CD4-positive, alpha-beta T cell (primary cell): ENCODE measurements around the gene RAB17. TPM values are rescaled to one million over a fixed set of nuclear protein-coding genes. Genes with fewer than 3 reads are reported as not detected.

Experiments
- ATAC-seq: fragments of 200-7000 bp; cut with Tn5 transposase; one replicate; pipeline ENCODE4 v1.10.0; 2022; ENCODE audit warnings: mild to moderate bottlenecking; ENCODE audit not compliant: poor library complexity
- CTCF ChIA-PET: fragments of 350-600 bp; sonication (Branson Sonifier 250); formaldehyde crosslinking; loops from one replicate; lab custom pipeline; 2021; ENCODE audit warnings: antibody characterized with exemption, inconsistent platforms; lab: Charles Lee
- POLR2A ChIA-PET: fragments of 350-600 bp; sonication (Branson Sonifier 250); formaldehyde crosslinking; loops from one replicate; lab custom pipeline; 2021; ENCODE audit warnings: antibody characterized with exemption, inconsistent platforms; lab: Charles Lee
- DNase-seq, 14 experiments: peaks; one replicate each; pipeline ENCODE4 v3.0.0-alpha.2; 2013 to 2020; ENCODE audit warnings: mixed read lengths in 2 of 14
- H3K27ac ChIP-seq, 2 donors: one replicate each; pipeline versions ENCODE4 v1.5.1 to v1.7.0; 2013; ENCODE audit warnings: low read length in 2 of 2, low read depth in 1 of 2, mild to moderate bottlenecking in 1 of 2
- H3K27me3 ChIP-seq, 2 experiments: 1 replicate in 1 of 2; 2 replicates in 1 of 2; pipeline versions ENCODE4 v1.6.1 to v1.7.0; 2013; ENCODE audit warnings: low read length in 2 of 2, control low read depth in 1 of 2, mild to moderate bottlenecking in 1 of 2, moderate library complexity in 1 of 2; ENCODE audit not compliant: insufficient read depth in 2 of 2, control insufficient read depth in 1 of 2
- H3K36me3 ChIP-seq: one replicate; pipeline ENCODE4 v1.6.1; 2013; ENCODE audit warnings: low read length, control low read depth; ENCODE audit not compliant: insufficient read depth
- H3K4me1 ChIP-seq: one replicate; pipeline ENCODE4 v1.6.1; 2013; ENCODE audit warnings: low read length, control low read depth; ENCODE audit not compliant: insufficient read depth
- H3K4me3 ChIP-seq: one replicate; pipeline ENCODE4 v1.5.1; 2013; ENCODE audit warnings: mild to moderate bottlenecking, low read length, moderate library complexity
- H3K9me3 ChIP-seq, 2 experiments: 1 replicate in 1 of 2; 2 replicates in 1 of 2; pipeline versions ENCODE4 v1.6.1 to v1.7.0; 2013; ENCODE audit warnings: low read length in 2 of 2, mild to moderate bottlenecking in 2 of 2, control low read depth in 1 of 2, moderate library complexity in 1 of 2; ENCODE audit not compliant: control insufficient read depth in 1 of 2, insufficient read depth in 1 of 2
- H3K27ac Mint-ChIP-seq: one replicate; pipeline ENCODE4 v1.8.0; 2020; ENCODE audit warnings: mixed read lengths
- H3K27me3 Mint-ChIP-seq: one replicate; pipeline ENCODE4 v1.8.0; 2021; ENCODE audit warnings: mixed read lengths
- H3K36me3 Mint-ChIP-seq: one replicate; pipeline ENCODE4 v1.8.0; 2021; ENCODE audit warnings: low read depth, mixed read lengths
- H3K4me1 Mint-ChIP-seq: one replicate; pipeline ENCODE4 v1.8.0; 2021; ENCODE audit warnings: low read depth, mixed read lengths
- H3K4me3 Mint-ChIP-seq: one replicate; pipeline ENCODE4 v1.8.0; 2020; ENCODE audit warnings: mild to moderate bottlenecking, mixed read lengths
- H3K9me3 Mint-ChIP-seq: one replicate; pipeline ENCODE4 v1.8.0; 2020; ENCODE audit warnings: mixed read lengths
- CTCF ChIP-seq: fragments of 200-600 bp; IDR thresholded peaks from one replicate; pipeline ENCODE4 v1.8.0; 2022; ENCODE audit warnings: antibody characterized with exemption, mild to moderate bottlenecking
- intact Hi-C, 2 experiments: fragments of 100-400 bp; cut with DNase I in 1 of 2; cut with micrococcal nuclease in 1 of 2; formaldehyde crosslinking; loops; one replicate each; pipeline versions ENCODE4 v1.15.1 to v1.9.0; 2023 to 2025; cut with DNase I, micrococcal nuclease
- total RNA-seq, 174 experiments: library from RNA in 2 of 174; stranded (reverse) in 2 of 174; gene quantifications; one replicate each; pipeline ENCODE4 v1.2.3 and lab custom pipeline; 2021 to 2026

Gene RAB17
- total RNA-seq, 2 experiments from 2014 or later = not detected

GRCh38 chr2:237539681-237540080 lies 50.9 kb downstream of the RAB17 start:
- Mint-ChIP-seq H3K9me3 (no peaks in the 10 kb centered on the region), H3K36me3 (no peaks in the 10 kb centered on the region), H3K4me3 (no peak overlapping the region), H3K27me3 (peaks cover 4% of the 10 kb centered on the region), H3K27ac (no peak overlapping the region), H3K4me1 (no peaks in the 10 kb centered on the region)
- POLR2A ChIA-PET = no interaction called here
- no peak overlapping the region for H3K4me3 ChIP-seq
- CTCF ChIA-PET = no interaction called here
- no peak overlapping the region for H3K27ac ChIP-seq
- ATAC-seq = no peak
- intact Hi-C loops = no loop called here
- H3K9me3 ChIP-seq = no peaks in the 10 kb centered on the region
- TF ChIP-seq CTCF = no peak
- no peak for DNase-seq
- H3K36me3 ChIP-seq = no peaks in the 10 kb centered on the region
- no peaks in the 10 kb centered on the region for H3K27me3 ChIP-seq
- no peaks in the 10 kb centered on the region for H3K4me1 ChIP-seq

GRCh38 chr2:237538901-237539300 lies 51.6 kb downstream of the RAB17 start:
- Histone ChIP-seq H3K27me3 (no peaks in the 10 kb centered on the region), H3K36me3 (no peaks in the 10 kb centered on the region), H3K9me3 (no peaks in the 10 kb centered on the region), H3K27ac (no peak overlapping the region), H3K4me1 (no peaks in the 10 kb centered on the region), H3K4me3 (no peak overlapping the region)
- Mint-ChIP-seq H3K4me1 (no peaks in the 10 kb centered on the region), H3K4me3 (no peak overlapping the region), H3K9me3 (no peaks in the 10 kb centered on the region), H3K27ac (no peak overlapping the region), H3K27me3 (peaks cover 4% of the 10 kb centered on the region), H3K36me3 (no peaks in the 10 kb centered on the region)
- no peak for ATAC-seq
- POLR2A ChIA-PET = no interaction called here
- no peak for TF ChIP-seq CTCF
- intact Hi-C loops = no loop called here
- DNase-seq = no peak
- CTCF ChIA-PET = no interaction called here

- intact Hi-C loops = no loop called here
- H3K27ac ChIP-seq = no peak overlapping the region
- ATAC-seq (no peak), DNase-seq (no peak)
- no peaks in the 10 kb centered on the region for H3K9me3 Mint-ChIP-seq
- no peak overlapping the region for H3K27ac Mint-ChIP-seq
- no peak overlapping the region for H3K4me3 Mint-ChIP-seq
- no peaks in the 10 kb centered on the region for H3K36me3 Mint-ChIP-seq
- H3K27me3 Mint-ChIP-seq = peaks cover 4% of the 10 kb centered on the region
- CTCF ChIA-PET = no interaction called here
- no peak overlapping the region for H3K4me3 ChIP-seq
- H3K9me3 ChIP-seq = no peaks in the 10 kb centered on the region
- no peak for TF ChIP-seq CTCF
- no peaks in the 10 kb centered on the region for H3K4me1 ChIP-seq
- POLR2A ChIA-PET = no interaction called here
- H3K4me1 Mint-ChIP-seq = no peaks in the 10 kb centered on the region
- no peaks in the 10 kb centered on the region for H3K36me3 ChIP-seq
- H3K27me3 ChIP-seq = no peaks in the 10 kb centered on the region
Observed at GRCh38 chr2:237538001-237538720, 52.4 kb downstream of the RAB17 start.
